T-helper 9 cell (primary cell): Measurements from ENCODE around the gene PLCH1.

Experiments
- DNase-seq: peaks from one replicate; pipeline ENCODE4 v3.0.0-alpha.2; 2020

PLCH1 gene

DNA sequence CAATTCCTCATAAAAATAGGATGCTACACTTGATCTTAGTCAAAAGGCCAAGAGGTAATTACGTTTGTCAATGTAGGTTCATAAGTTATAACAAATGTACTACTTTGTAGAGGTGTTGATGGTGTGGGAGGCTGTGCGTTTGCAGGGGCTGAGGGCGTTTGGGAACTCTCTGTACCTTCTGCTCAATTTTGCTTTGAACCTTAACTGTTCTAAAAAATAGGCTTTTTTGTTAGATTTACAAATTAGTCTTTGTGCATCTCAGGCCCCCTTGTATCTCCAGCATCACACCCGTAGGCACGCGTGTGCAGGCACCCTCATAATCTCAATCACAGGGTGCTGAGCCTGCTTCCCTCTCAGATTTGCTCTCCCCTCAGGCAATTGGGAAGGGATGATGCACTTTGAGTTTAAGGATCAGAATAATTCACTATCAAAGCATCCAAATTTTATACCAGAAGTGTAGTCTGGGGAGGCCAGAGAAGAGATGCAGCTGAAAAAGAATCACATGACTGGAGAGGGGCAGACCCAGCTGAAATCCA, 415.3 kb downstream of the PLCH1 start:
- DNase-seq, result no peak

GRCh38 chr3:155327871-155328270, 417.0 kb downstream of the PLCH1 start:
- DNase-seq, result no peak

GRCh38 chr3:155327430-155327829, 417.4 kb downstream of the PLCH1 start:
- DNase-seq, result no peak

DNA sequence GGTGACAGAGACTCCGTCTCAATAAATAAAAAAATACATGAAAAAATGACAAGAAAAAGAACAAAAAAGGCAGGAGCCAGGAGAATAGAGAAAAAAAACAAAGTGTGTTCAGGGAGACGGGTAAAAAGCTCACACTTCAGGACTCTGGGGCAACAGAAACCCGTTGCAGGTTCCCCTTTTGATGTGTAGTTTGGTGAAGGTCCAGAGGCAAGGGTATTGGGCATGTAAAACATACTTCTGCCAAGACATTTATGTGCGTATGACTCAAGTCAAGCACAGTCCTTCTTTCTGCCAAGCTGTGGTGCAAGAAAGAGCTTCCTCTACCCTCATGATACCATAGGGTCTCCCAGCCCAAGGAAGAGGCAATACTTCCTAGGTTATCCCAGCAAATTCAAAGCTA, 418.0 kb downstream of the PLCH1 start:
- no peak for DNase-seq

DNA sequence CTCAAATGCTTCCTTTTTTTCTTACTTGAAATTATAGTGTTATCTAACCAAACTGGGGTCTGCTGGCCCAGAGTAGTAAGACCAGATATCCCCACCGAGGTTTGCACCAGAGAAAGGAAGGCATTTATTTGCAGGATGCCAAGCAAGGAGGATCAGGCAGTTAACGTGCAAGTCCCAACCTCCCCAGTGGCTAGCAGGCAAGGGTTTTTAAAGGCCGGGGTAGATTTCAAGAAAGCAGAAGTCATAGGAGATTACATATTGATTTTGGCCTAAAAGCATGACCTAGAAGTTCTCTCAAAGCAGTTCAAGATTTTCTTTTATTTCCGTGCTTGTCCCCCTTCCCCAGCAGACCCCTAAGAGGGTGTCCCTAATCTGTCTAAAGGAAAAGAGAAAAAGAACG, 418.6 kb downstream of the PLCH1 start:
- DNase-seq, result no peak
